Motor neuron (in vitro differentiated cells): ENCODE data around the gene SLC7A10. TPM values are rescaled to one million over a fixed set of nuclear protein-coding genes. Genes with fewer than 3 reads are reported as not detected.
"Not testable (repeated sequence)": the region's sequence is repeated elsewhere in the genome, so short reads cannot be mapped to it uniquely, and the experiment has no call there.

Source experiments
- ATAC-seq, 8 experiments: fragments of 200-7000 bp; cut with Tn5 transposase; replicated peaks in 6 of 8; 2 replicates each; pipeline ENCODE4 v1.8.0; 2021; ENCODE audit warnings: mild to moderate bottlenecking in 8 of 8, moderate library complexity in 8 of 8
- H3K27ac ChIP-seq, 2 donors: fragments of 250-450 bp; sonication (Bioruptor Pico); 2 replicates each; pipeline ENCODE4 v1.9.0; 2021; ENCODE audit warnings: antibody characterized with exemption in 2 of 2, mild to moderate bottlenecking in 2 of 2, moderate library complexity in 1 of 2
- H3K4me1 ChIP-seq, 2 donors: fragments of 250-450 bp; sonication (Bioruptor Pico); replicated peaks in 1 of 2; 2 replicates each; pipeline ENCODE4 v1.6.1; 2021; ENCODE audit warnings: antibody characterized with exemption in 2 of 2, mild to moderate bottlenecking in 2 of 2, moderate library complexity in 1 of 2
- H3K4me3 ChIP-seq, 5 donors: fragments of 250-450 bp; sonication (Bioruptor Pico); 2 replicates each; pipeline ENCODE4 v1.9.0; 2021; ENCODE audit warnings: antibody characterized with exemption in 5 of 5, mild to moderate bottlenecking in 5 of 5, moderate library complexity in 4 of 5
- WGBS, 10 experiments: fragments of 450-650 bp; shearing (Covaris generic); methylation state at CpG; one replicate each; pipeline ENCODE4 v1.0.0; 2022; 5-methylcytosine and 5-hydroxymethylcytosine counted together
- in situ Hi-C, 9 experiments: fragments of 400-800 bp; cut with MboI; loops; one replicate each; pipeline ENCODE4 v1.15.0; 2021; ENCODE audit warnings: low sequenced_read_pairs in 9 of 9, low pct_unique_long_range_greater_than_20kb in 2 of 9; ENCODE audit not compliant: unreplicated experiment in 9 of 9
- total RNA-seq, 8 experiments: library from RNA; unstranded; fragments of 300-600 nt; gene quantifications; 2 replicates each; pipeline versions ENCODE4 v1.2.3 to v1.2.4, GENCODE V29; 2022

Gene SLC7A10
- total RNA-seq, 8 experiments from 2014 or later = 0.20 to 1.7 (median 0.43) TPM

- H3K4me3 ChIP-seq = no peak overlapping the region
- in situ Hi-C loops = no loop called here
- H3K4me1 ChIP-seq = peaks cover 10 to 15% of the 10 kb centered on the region in 2 donors
- no peak overlapping the region for H3K27ac ChIP-seq
- WGBS, 10 experiments = 91 to 100% (median 100%) methylated on average over 2 to 4 of the region's 11 CpGs; no CpG with 5 or more reads in 6 of the 10 experiments
- no peak for ATAC-seq
These were observed 28.1 kb downstream of the SLC7A10 start for GRCh38 chr19:33197591-33198000.

GRCh38 chr19:33196446-33197193 lies 29.0 kb downstream of the SLC7A10 start:
- peaks cover 10 to 15% of the 10 kb centered on the region in 2 donors for H3K4me1 ChIP-seq
- WGBS, 10 experiments = 80 to 100% (median 92%) methylated on average over 1 to 7 of the region's 10 CpGs; no CpG with 5 or more reads in 3 of the 10 experiments
- in situ Hi-C loops = no loop called here
- ATAC-seq = no peak
- no peak overlapping the region for H3K27ac ChIP-seq
- no peak overlapping the region for H3K4me3 ChIP-seq

- H3K4me1 ChIP-seq = peaks cover 10 to 15% of the 10 kb centered on the region in 2 donors
- peak in 1 of 8 experiments; percentile 3 for ATAC-seq
- H3K27ac ChIP-seq = peak overlapping the region in 1 of 2 donors; percentile 72
- peak overlapping the region; percentile 64 to 96 (median 76) for H3K4me3 ChIP-seq
- 0 to 100% (median 77%) methylated on average over 1 to 5 of the region's 17 CpGs; no CpG with 5 or more reads in 6 of the 10 experiments for WGBS, 10 experiments
- in situ Hi-C loops = no loop called here
These were observed 29.9 kb downstream of the SLC7A10 start for GRCh38 chr19:33195645-33196347.

GRCh38 chr19:33194886-33195644 lies 30.6 kb downstream of the SLC7A10 start:
- Histone ChIP-seq H3K4me1 (peaks cover 10 to 15% of the 10 kb centered on the region in 2 donors), H3K4me3 (peak overlapping the region; percentile 64 to 96 (median 76)), H3K27ac (peak overlapping the region; percentile 54 to 72)
- peak; percentile 23 to 72 (median 30) for ATAC-seq
- 0% methylated on average over 1 of the region's 49 CpGs; no CpG with 5 or more reads in 9 of the 10 experiments for WGBS, 10 experiments
- in situ Hi-C loops = no loop called here

GRCh38 chr19:33194532-33194885 lies 31.1 kb downstream of the SLC7A10 start:
- ATAC-seq = peak; percentile 25 to 56 (median 36)

GRCh38 chr19:33193865-33194362 lies 31.7 kb downstream of the SLC7A10 start, which contains the start of gene LRP3:
TSS of gene LRP3 (plus strand) at chr19:33194330. CDS start at chr19:33194786, 456 bp downstream.
- in situ Hi-C loops = no loop called here
- Histone ChIP-seq H3K4me3 (peak within 1 kb of the TSS; percentile 64 to 96 (median 76)), H3K4me1 (peaks cover 10 to 15% of the 10 kb centered on the region in 2 donors), H3K27ac (peak within 1 kb of the TSS; percentile 54 to 72)
- 0 to 34% methylated on average over 3 to 5 of the region's 50 CpGs; no CpG with 5 or more reads in 8 of the 10 experiments for WGBS, 10 experiments
- ATAC-seq = peak; percentile 57 to 91 (median 86)

More at GRCh38 chr19:33194532-33194885, 31.1 kb downstream of the SLC7A10 start:
- in situ Hi-C loops = no loop called here
- peak overlapping the region; percentile 54 to 72 for H3K27ac ChIP-seq
- H3K4me1 ChIP-seq = peaks cover 10 to 15% of the 10 kb centered on the region in 2 donors
- peak overlapping the region; percentile 64 to 96 (median 76) for H3K4me3 ChIP-seq
- WGBS, 10 experiments = no CpG with 5 or more reads among the region's 57 CpGs

GRCh38 chr19:33193269-33193864 lies 32.3 kb downstream of the SLC7A10 start:
- in situ Hi-C loops = no loop called here
- 54 to 100% (median 89%) methylated on average over 1 to 7 of the region's 8 CpGs; no CpG with 5 or more reads in 2 of the 10 experiments for WGBS, 10 experiments

GRCh38 chr19:33192010-33192409 lies 33.6 kb downstream of the SLC7A10 start:
- WGBS, 10 experiments = 61 to 95% (median 77%) methylated on average over 1 to 6 of the region's 7 CpGs; no CpG with 5 or more reads in 6 of the 10 experiments
- Histone ChIP-seq H3K4me3 (no peak overlapping the region), H3K27ac (no peak overlapping the region), H3K4me1 (peaks cover 10 to 15% of the 10 kb centered on the region in 2 donors)
- in situ Hi-C loops = no loop called here
- ATAC-seq = no peak

More at GRCh38 chr19:33193269-33193864, 32.3 kb downstream of the SLC7A10 start:
- H3K27ac ChIP-seq = peak overlapping the region; percentile 3 to 72
- no peak for ATAC-seq
- H3K4me3 ChIP-seq = peak overlapping the region; percentile 64 to 96 (median 76)
- H3K4me1 ChIP-seq = peaks cover 10 to 15% of the 10 kb centered on the region in 2 donors

- ATAC-seq = no peak
- H3K27ac ChIP-seq = no peak overlapping the region
- 63 to 100% (median 81%) methylated on average over 2 to 3 of the region's 6 CpGs; no CpG with 5 or more reads in 6 of the 10 experiments for WGBS, 10 experiments
- in situ Hi-C loops = no loop called here
- peaks cover 10 to 15% of the 10 kb centered on the region in 2 donors for H3K4me1 ChIP-seq
- H3K4me3 ChIP-seq = no peak overlapping the region
These were observed 34.1 kb downstream of the SLC7A10 start for GRCh38 chr19:33191501-33191900.

GRCh38 chr19:33191092-33191491 lies 34.6 kb downstream of the SLC7A10 start:
- in situ Hi-C loops, ATAC-seq, H3K4me3 ChIP-seq, H3K27ac ChIP-seq: not testable (repeated sequence)
- WGBS, 10 experiments = 57 to 100% (median 83%) methylated on average over 1 to 4 of the region's 4 CpGs; no CpG with 5 or more reads in 2 of the 10 experiments
- H3K4me1 ChIP-seq = peaks cover 8 to 14% of the 10 kb centered on the region in 2 donors

- WGBS, 10 experiments = no CpG with 5 or more reads among the region's 1 CpG
- ATAC-seq = no peak
- in situ Hi-C loops = no loop called here
- H3K27ac ChIP-seq = no peak overlapping the region
- H3K4me1 ChIP-seq = peaks cover 5 to 8% of the 10 kb centered on the region in 2 donors
- no peak overlapping the region for H3K4me3 ChIP-seq
These were observed 36.2 kb downstream of the SLC7A10 start for GRCh38 chr19:33189453-33189852.

- Histone ChIP-seq H3K4me3 (no peak overlapping the region), H3K4me1 (no peaks in the 10 kb centered on the region), H3K27ac (no peak overlapping the region)
- no peak for ATAC-seq
- in situ Hi-C loops = no loop called here
- WGBS, 10 experiments = 31 to 50% (median 34%) methylated on average over 2 to 5 of the region's 8 CpGs; no CpG with 5 or more reads in 7 of the 10 experiments
These were observed 38.5 kb downstream of the SLC7A10 start for GRCh38 chr19:33187183-33187540.
